ENCODE results near the gene MDGA2. TPM values are rescaled to one million over a fixed set of nuclear protein-coding genes. Genes with fewer than 3 reads are reported as not detected.

MDGA2 gene
- total RNA-seq, 2 experiments from 2014 or later = not detected

GRCh38 chr14:47264842-47265241, 410.6 kb downstream of the MDGA2 start:
- ChIA-PET POLR2A (no interaction called here), CTCF (no interaction called here)
- H3K27me3 Mint-ChIP-seq = no peaks in the 10 kb centered on the region
- H3K36me3 ChIP-seq (ENCODE audit: insufficient read depth, low read length) = no peaks in the 10 kb centered on the region
- H3K27ac Mint-ChIP-seq = no peak overlapping the region
- H3K4me3 Mint-ChIP-seq = no peak overlapping the region
- H3K4me1 Mint-ChIP-seq (ENCODE audit: low read depth) = no peaks in the 10 kb centered on the region
- no peak for DNase-seq
- no peaks in the 10 kb centered on the region for H3K9me3 ChIP-seq (ENCODE audit: control insufficient read depth in 1 of 2, insufficient read depth in 1 of 2, low read length in 2 of 2)
- no peaks in the 10 kb centered on the region for H3K27me3 ChIP-seq (ENCODE audit: control insufficient read depth in 1 of 2, insufficient read depth in 2 of 2, low read length in 2 of 2)
- no peak overlapping the region for H3K27ac ChIP-seq (ENCODE audit: low read depth in 1 of 2, low read length in 2 of 2)
- H3K4me1 ChIP-seq (ENCODE audit: insufficient read depth, low read length) = no peaks in the 10 kb centered on the region
- no peak overlapping the region for H3K4me3 ChIP-seq (ENCODE audit: low read length)
- H3K36me3 Mint-ChIP-seq (ENCODE audit: low read depth) = no peaks in the 10 kb centered on the region
- no peak for TF ChIP-seq CTCF (IDR thresholded peaks at IDR 0.05)
- ATAC-seq (ENCODE audit: poor library complexity) = no peak
- intact Hi-C loops (cut with DNase I, micrococcal nuclease) = no loop called here
- no peaks in the 10 kb centered on the region for H3K9me3 Mint-ChIP-seq

GRCh38 chr14:47262801-47263200, 412.6 kb downstream of the MDGA2 start:
- no peak for TF ChIP-seq CTCF (IDR thresholded peaks at IDR 0.05)
- H3K4me3 ChIP-seq (ENCODE audit: low read length) = no peak overlapping the region
- no peaks in the 10 kb centered on the region for H3K4me1 Mint-ChIP-seq (ENCODE audit: low read depth)
- H3K36me3 ChIP-seq (ENCODE audit: insufficient read depth, low read length) = no peaks in the 10 kb centered on the region
- ChIA-PET POLR2A (no interaction called here), CTCF (no interaction called here)
- no peak overlapping the region for H3K27ac ChIP-seq (ENCODE audit: low read depth in 1 of 2, low read length in 2 of 2)
- no peaks in the 10 kb centered on the region for H3K36me3 Mint-ChIP-seq (ENCODE audit: low read depth)
- DNase-seq (no peak), ATAC-seq (ENCODE audit: poor library complexity) (no peak)
- H3K27me3 Mint-ChIP-seq = no peaks in the 10 kb centered on the region
- no peaks in the 10 kb centered on the region for H3K9me3 Mint-ChIP-seq
- intact Hi-C loops (cut with DNase I, micrococcal nuclease) = no loop called here
- H3K4me3 Mint-ChIP-seq = no peak overlapping the region
- H3K9me3 ChIP-seq (ENCODE audit: control insufficient read depth in 1 of 2, insufficient read depth in 1 of 2, low read length in 2 of 2) = no peaks in the 10 kb centered on the region
- H3K27ac Mint-ChIP-seq = no peak overlapping the region
- no peaks in the 10 kb centered on the region for H3K4me1 ChIP-seq (ENCODE audit: insufficient read depth, low read length)
- no peaks in the 10 kb centered on the region for H3K27me3 ChIP-seq (ENCODE audit: control insufficient read depth in 1 of 2, insufficient read depth in 2 of 2, low read length in 2 of 2)

- DNase-seq = no peak
- no peak overlapping the region for H3K4me3 Mint-ChIP-seq
- Histone ChIP-seq H3K27ac (ENCODE audit: low read depth in 1 of 2, low read length in 2 of 2) (no peak overlapping the region), H3K36me3 (ENCODE audit: insufficient read depth, low read length) (no peaks in the 10 kb centered on the region), H3K4me1 (ENCODE audit: insufficient read depth, low read length) (no peaks in the 10 kb centered on the region), H3K9me3 (ENCODE audit: control insufficient read depth in 1 of 2, insufficient read depth in 1 of 2, low read length in 2 of 2) (no peaks in the 10 kb centered on the region), H3K27me3 (ENCODE audit: control insufficient read depth in 1 of 2, insufficient read depth in 2 of 2, low read length in 2 of 2) (no peaks in the 10 kb centered on the region), H3K4me3 (ENCODE audit: low read length) (no peak overlapping the region)
- ChIA-PET CTCF (no interaction called here), POLR2A (no interaction called here)
- H3K9me3 Mint-ChIP-seq = no peaks in the 10 kb centered on the region
- intact Hi-C loops (cut with DNase I, micrococcal nuclease) = no loop called here
- no peak for ATAC-seq (ENCODE audit: poor library complexity)
- no peaks in the 10 kb centered on the region for H3K27me3 Mint-ChIP-seq
- no peaks in the 10 kb centered on the region for H3K36me3 Mint-ChIP-seq (ENCODE audit: low read depth)
- no peak for TF ChIP-seq CTCF (IDR thresholded peaks at IDR 0.05)
- peaks cover 5% of the 10 kb centered on the region for H3K4me1 Mint-ChIP-seq (ENCODE audit: low read depth)
- no peak overlapping the region for H3K27ac Mint-ChIP-seq
Measured at GRCh38 chr14:47261350-47261749, 414.1 kb downstream of the MDGA2 start.

Data from CD4-positive, alpha-beta T cell (primary cell).